Suprapubic skin (tissue), 3 donors: ENCODE data around the gene TECPR1.

ENCODE experiments used
- POLR2A ChIP-seq, 2 donors: fragments of 450-650 bp; IDR thresholded peaks; one replicate each; pipeline ENCODE4 v1.6.1; 2017; ENCODE audit warnings: antibody characterized with exemption in 2 of 2, mild to moderate bottlenecking in 2 of 2, moderate library complexity in 2 of 2
- TF ChIP-seq, protein P1 (sequence below), 2 donors: fragments of 200-600 bp in 1 of 2; fragments of 450-650 bp in 1 of 2; sonication (generic) in 1 of 2; IDR thresholded peaks; one replicate each; pipeline ENCODE4 v1.5.1; 2016 to 2019; ENCODE audit warnings: antibody characterized with exemption in 2 of 2, mild to moderate bottlenecking in 1 of 2, moderate library complexity in 1 of 2

GRCh38 chr7:98202367-98203195 lies 49.5 kb downstream of the TECPR1 start:
- no peak for TF ChIP-seq POLR2A (IDR thresholded peaks at IDR 0.05)
- TF ChIP-seq, protein P1, sequence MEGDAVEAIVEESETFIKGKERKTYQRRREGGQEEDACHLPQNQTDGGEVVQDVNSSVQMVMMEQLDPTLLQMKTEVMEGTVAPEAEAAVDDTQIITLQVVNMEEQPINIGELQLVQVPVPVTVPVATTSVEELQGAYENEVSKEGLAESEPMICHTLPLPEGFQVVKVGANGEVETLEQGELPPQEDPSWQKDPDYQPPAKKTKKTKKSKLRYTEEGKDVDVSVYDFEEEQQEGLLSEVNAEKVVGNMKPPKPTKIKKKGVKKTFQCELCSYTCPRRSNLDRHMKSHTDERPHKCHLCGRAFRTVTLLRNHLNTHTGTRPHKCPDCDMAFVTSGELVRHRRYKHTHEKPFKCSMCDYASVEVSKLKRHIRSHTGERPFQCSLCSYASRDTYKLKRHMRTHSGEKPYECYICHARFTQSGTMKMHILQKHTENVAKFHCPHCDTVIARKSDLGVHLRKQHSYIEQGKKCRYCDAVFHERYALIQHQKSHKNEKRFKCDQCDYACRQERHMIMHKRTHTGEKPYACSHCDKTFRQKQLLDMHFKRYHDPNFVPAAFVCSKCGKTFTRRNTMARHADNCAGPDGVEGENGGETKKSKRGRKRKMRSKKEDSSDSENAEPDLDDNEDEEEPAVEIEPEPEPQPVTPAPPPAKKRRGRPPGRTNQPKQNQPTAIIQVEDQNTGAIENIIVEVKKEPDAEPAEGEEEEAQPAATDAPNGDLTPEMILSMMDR (IDR thresholded peaks at IDR 0.05), result no peak
